Activated naive CD8-positive, alpha-beta T cell treated with anti-CD3 and anti-CD28 coated beads for 36 hours (primary cell): ENCODE measurements around the gene C6orf62. TPM values are rescaled to one million over a fixed set of nuclear protein-coding genes. Genes with fewer than 3 reads are reported as not detected.
A peak's percentile ranks its signal among the peaks of the same experiment; 100 is the strongest.
"Not testable (repeated sequence)": the region's sequence is repeated elsewhere in the genome, so short reads cannot be mapped to it uniquely, and the experiment has no call there.

Source experiments
- DNase-seq: peaks from one replicate; pipeline ENCODE4 v3.0.0; 2021
- H3K27ac Mint-ChIP-seq: one replicate; pipeline ENCODE4 v1.8.0; 2022; ENCODE audit warnings: mild to moderate bottlenecking, moderate library complexity, mixed read lengths
- H3K27me3 Mint-ChIP-seq: one replicate; pipeline ENCODE4 v1.8.0; 2022; ENCODE audit warnings: mild to moderate bottlenecking, mixed read lengths
- H3K36me3 Mint-ChIP-seq: one replicate; pipeline ENCODE4 v1.8.0; 2021; ENCODE audit warnings: mild to moderate bottlenecking, mixed read lengths
- H3K4me1 Mint-ChIP-seq: one replicate; pipeline ENCODE4 v1.8.0; 2021; ENCODE audit warnings: mixed read lengths
- H3K4me3 Mint-ChIP-seq: one replicate; pipeline ENCODE4 v1.8.0; 2022; ENCODE audit warnings: mild to moderate bottlenecking, moderate library complexity, mixed read lengths
- H3K9me3 Mint-ChIP-seq: one replicate; pipeline ENCODE4 v1.8.0; 2022; ENCODE audit warnings: mixed read lengths
- total RNA-seq, 2 experiments: library from RNA; stranded (reverse); gene quantifications; one replicate each; pipeline ENCODE4 v1.2.3, GENCODE V29; 2021

C6orf62 gene
- total RNA-seq, 2 experiments from 2014 or later, result 110 to 111 TPM

GRCh38 chr6:24752917-24753492, 34.1 kb upstream of the C6orf62 start:
- no peaks in the 10 kb centered on the region for H3K36me3 Mint-ChIP-seq
- H3K9me3 Mint-ChIP-seq, result peaks cover 1% of the 10 kb centered on the region
- H3K27me3 Mint-ChIP-seq, result no peaks in the 10 kb centered on the region
- H3K27ac Mint-ChIP-seq, result no peak overlapping the region
- H3K4me3 Mint-ChIP-seq, result no peak overlapping the region
- H3K4me1 Mint-ChIP-seq, result peaks cover 4% of the 10 kb centered on the region
- DNase-seq, result no peak

GRCh38 chr6:24752503-24752902, 33.5 kb upstream of the C6orf62 start:
- no peak for DNase-seq
- Mint-ChIP-seq H3K9me3 (peaks cover 1% of the 10 kb centered on the region), H3K4me3 (no peak overlapping the region), H3K36me3 (no peaks in the 10 kb centered on the region), H3K27ac (no peak overlapping the region), H3K4me1 (peaks cover 4% of the 10 kb centered on the region), H3K27me3 (no peaks in the 10 kb centered on the region)

- H3K4me3 Mint-ChIP-seq, H3K36me3 Mint-ChIP-seq, H3K9me3 Mint-ChIP-seq, H3K4me1 Mint-ChIP-seq, H3K27ac Mint-ChIP-seq, H3K27me3 Mint-ChIP-seq, DNase-seq: not testable (repeated sequence)
Observed at GRCh38 chr6:24750878-24751277, 31.9 kb upstream of the C6orf62 start.

GRCh38 chr6:24749297-24749696, 30.3 kb upstream of the C6orf62 start:
- Mint-ChIP-seq H3K27ac (no peak overlapping the region), H3K9me3 (peaks cover under 1% of the 10 kb centered on the region), H3K4me1 (peaks cover 4% of the 10 kb centered on the region), H3K4me3 (no peak overlapping the region), H3K36me3 (no peaks in the 10 kb centered on the region), H3K27me3 (no peaks in the 10 kb centered on the region)
- no peak for DNase-seq

GRCh38 chr6:24744911-24745310, 26.0 kb upstream of the C6orf62 start:
- no peak for DNase-seq
- Mint-ChIP-seq H3K27me3 (no peaks in the 10 kb centered on the region), H3K27ac (no peak overlapping the region), H3K4me3 (no peak overlapping the region), H3K9me3 (peaks cover 4% of the 10 kb centered on the region), H3K36me3 (no peaks in the 10 kb centered on the region), H3K4me1 (peaks cover 24% of the 10 kb centered on the region)

- Mint-ChIP-seq H3K4me1 (peaks cover 20% of the 10 kb centered on the region), H3K27ac (peak overlapping the region; percentile 84), H3K4me3 (no peak overlapping the region), H3K36me3 (no peaks in the 10 kb centered on the region), H3K27me3 (no peaks in the 10 kb centered on the region), H3K9me3 (peaks cover 4% of the 10 kb centered on the region)
- no peak for DNase-seq
Observed at GRCh38 chr6:24743944-24744335, 25.0 kb upstream of the C6orf62 start.

GRCh38 chr6:24743265-24743943, 24.4 kb upstream of the C6orf62 start:
- Mint-ChIP-seq H3K27me3 (no peaks in the 10 kb centered on the region), H3K9me3 (peaks cover 4% of the 10 kb centered on the region), H3K27ac (peak overlapping the region; percentile 84), H3K36me3 (no peaks in the 10 kb centered on the region), H3K4me1 (peaks cover 20% of the 10 kb centered on the region), H3K4me3 (peak overlapping the region; percentile 35)
- DNase-seq, result peak; percentile 46

- Mint-ChIP-seq H3K27ac (peak overlapping the region; percentile 53), H3K27me3 (no peaks in the 10 kb centered on the region), H3K9me3 (peaks cover 4% of the 10 kb centered on the region), H3K36me3 (no peaks in the 10 kb centered on the region), H3K4me3 (no peak overlapping the region), H3K4me1 (peaks cover 20% of the 10 kb centered on the region)
- no peak for DNase-seq
Observed at GRCh38 chr6:24742216-24742738, 23.3 kb upstream of the C6orf62 start.

GRCh38 chr6:24740861-24741260, 21.9 kb upstream of the C6orf62 start:
- peaks cover 4% of the 10 kb centered on the region for H3K9me3 Mint-ChIP-seq
- H3K27ac Mint-ChIP-seq, result no peak overlapping the region
- H3K36me3 Mint-ChIP-seq, result no peaks in the 10 kb centered on the region
- DNase-seq, result no peak
- H3K4me1 Mint-ChIP-seq, result peaks cover 20% of the 10 kb centered on the region
- H3K4me3 Mint-ChIP-seq, result no peak overlapping the region
- no peaks in the 10 kb centered on the region for H3K27me3 Mint-ChIP-seq

GRCh38 chr6:24738741-24739140, 19.8 kb upstream of the C6orf62 start:
- Mint-ChIP-seq H3K9me3 (peaks cover 4% of the 10 kb centered on the region), H3K27ac (no peak overlapping the region), H3K4me1 (peaks cover 20% of the 10 kb centered on the region), H3K27me3 (no peaks in the 10 kb centered on the region), H3K36me3 (no peaks in the 10 kb centered on the region), H3K4me3 (no peak overlapping the region)
- DNase-seq, result no peak

- not testable (repeated sequence) for H3K27ac Mint-ChIP-seq, H3K4me3 Mint-ChIP-seq, H3K4me1 Mint-ChIP-seq, H3K27me3 Mint-ChIP-seq, DNase-seq
- H3K36me3 Mint-ChIP-seq, result peaks cover 12% of the 10 kb centered on the region
- peaks cover 15% of the 10 kb centered on the region for H3K9me3 Mint-ChIP-seq
Observed at GRCh38 chr6:24734710-24735109, 15.8 kb upstream of the C6orf62 start.

- peaks cover 12% of the 10 kb centered on the region for H3K36me3 Mint-ChIP-seq
- H3K4me1 Mint-ChIP-seq, result peaks cover 4% of the 10 kb centered on the region
Observed at GRCh38 chr6:24734166-24734565, 15.2 kb upstream of the C6orf62 start.

GRCh38 chr6:24731456-24732134, 12.6 kb upstream of the C6orf62 start:
- Mint-ChIP-seq H3K9me3 (peaks cover 18% of the 10 kb centered on the region), H3K36me3 (peaks cover 12% of the 10 kb centered on the region)
- not testable (repeated sequence) for H3K27ac Mint-ChIP-seq, H3K4me3 Mint-ChIP-seq, H3K27me3 Mint-ChIP-seq, H3K4me1 Mint-ChIP-seq, DNase-seq

More at GRCh38 chr6:24734166-24734565, 15.2 kb upstream of the C6orf62 start:
- Mint-ChIP-seq H3K27ac (no peak overlapping the region), H3K9me3 (peaks cover 18% of the 10 kb centered on the region), H3K27me3 (no peaks in the 10 kb centered on the region), H3K4me3 (no peak overlapping the region)
- no peak for DNase-seq

GRCh38 chr6:24730653-24731052, 11.7 kb upstream of the C6orf62 start:
- not testable (repeated sequence) for H3K4me3 Mint-ChIP-seq, H3K27ac Mint-ChIP-seq, H3K27me3 Mint-ChIP-seq, DNase-seq, H3K4me1 Mint-ChIP-seq
- Mint-ChIP-seq H3K9me3 (peaks cover 18% of the 10 kb centered on the region), H3K36me3 (peaks cover 12% of the 10 kb centered on the region)

GRCh38 chr6:24723270-24723669, 4.3 kb upstream of the C6orf62 start:
- Mint-ChIP-seq H3K36me3 (peaks cover 17% of the 10 kb centered on the region), H3K27me3 (peaks cover 5% of the 10 kb centered on the region), H3K9me3 (no peaks in the 10 kb centered on the region), H3K4me3 (no peak overlapping the region), H3K27ac (no peak overlapping the region), H3K4me1 (peaks cover 9% of the 10 kb centered on the region)
- no peak for DNase-seq
